ENCODE results near the gene DUSP2. TPM values are rescaled to one million over a fixed set of nuclear protein-coding genes. Genes with fewer than 3 reads are reported as not detected.

Gene DUSP2
- total RNA-seq, 1 experiment from 2014 or later = 4.9 TPM

DNA sequence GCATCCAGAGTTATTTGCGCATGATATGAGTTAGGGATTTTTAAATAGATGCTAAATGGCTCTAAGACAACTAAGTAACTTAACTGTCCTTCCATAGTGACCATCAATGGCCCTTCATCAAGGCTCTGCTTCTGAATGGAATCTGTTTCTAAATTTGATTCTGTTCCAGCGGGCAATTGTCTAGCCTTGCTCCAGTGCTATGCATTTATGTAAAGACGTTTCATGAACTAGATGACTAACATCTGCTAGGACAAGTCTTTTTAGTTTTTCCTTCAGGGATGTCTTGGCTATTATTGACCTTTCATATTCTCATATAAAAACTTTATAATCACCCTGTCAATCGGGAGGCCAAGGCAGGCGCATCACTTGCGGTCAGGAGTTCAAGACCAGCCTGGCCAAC is 16.8 kb downstream of the DUSP2 start:
- H3K4me1 ChIP-seq (ENCODE audit: control insufficient read depth, insufficient read depth, low read length) = no peaks in the 10 kb centered on the region
- POLR2A ChIA-PET = no interaction called here
- no peak for TF ChIP-seq POLR2AphosphoS5 (IDR thresholded peaks at IDR 0.05; ENCODE audit: low read depth, low read length)
- TF ChIP-seq, protein P1, sequence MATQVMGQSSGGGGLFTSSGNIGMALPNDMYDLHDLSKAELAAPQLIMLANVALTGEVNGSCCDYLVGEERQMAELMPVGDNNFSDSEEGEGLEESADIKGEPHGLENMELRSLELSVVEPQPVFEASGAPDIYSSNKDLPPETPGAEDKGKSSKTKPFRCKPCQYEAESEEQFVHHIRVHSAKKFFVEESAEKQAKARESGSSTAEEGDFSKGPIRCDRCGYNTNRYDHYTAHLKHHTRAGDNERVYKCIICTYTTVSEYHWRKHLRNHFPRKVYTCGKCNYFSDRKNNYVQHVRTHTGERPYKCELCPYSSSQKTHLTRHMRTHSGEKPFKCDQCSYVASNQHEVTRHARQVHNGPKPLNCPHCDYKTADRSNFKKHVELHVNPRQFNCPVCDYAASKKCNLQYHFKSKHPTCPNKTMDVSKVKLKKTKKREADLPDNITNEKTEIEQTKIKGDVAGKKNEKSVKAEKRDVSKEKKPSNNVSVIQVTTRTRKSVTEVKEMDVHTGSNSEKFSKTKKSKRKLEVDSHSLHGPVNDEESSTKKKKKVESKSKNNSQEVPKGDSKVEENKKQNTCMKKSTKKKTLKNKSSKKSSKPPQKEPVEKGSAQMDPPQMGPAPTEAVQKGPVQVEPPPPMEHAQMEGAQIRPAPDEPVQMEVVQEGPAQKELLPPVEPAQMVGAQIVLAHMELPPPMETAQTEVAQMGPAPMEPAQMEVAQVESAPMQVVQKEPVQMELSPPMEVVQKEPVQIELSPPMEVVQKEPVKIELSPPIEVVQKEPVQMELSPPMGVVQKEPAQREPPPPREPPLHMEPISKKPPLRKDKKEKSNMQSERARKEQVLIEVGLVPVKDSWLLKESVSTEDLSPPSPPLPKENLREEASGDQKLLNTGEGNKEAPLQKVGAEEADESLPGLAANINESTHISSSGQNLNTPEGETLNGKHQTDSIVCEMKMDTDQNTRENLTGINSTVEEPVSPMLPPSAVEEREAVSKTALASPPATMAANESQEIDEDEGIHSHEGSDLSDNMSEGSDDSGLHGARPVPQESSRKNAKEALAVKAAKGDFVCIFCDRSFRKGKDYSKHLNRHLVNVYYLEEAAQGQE (IDR thresholded peaks at IDR 0.05; ENCODE audit: insufficient read depth in 1 of 2, low read depth in 2 of 2, low read length in 1 of 2) = no peak
- no peak for TF ChIP-seq SIN3A (IDR thresholded peaks at IDR 0.05; ENCODE audit: borderline replicate concordance, insufficient read depth, low read depth, low read length)
- no peak for TF ChIP-seq TCF7L2 (IDR thresholded peaks at IDR 0.05; ENCODE audit: low read depth, low read length)
- TF ChIP-seq CTCF (IDR thresholded peaks at IDR 0.05) = no peak
- in situ Hi-C loops (cut with HindIII; ENCODE audit: low pct_unique_long_range_greater_than_20kb, low sequenced_read_pairs) = no loop called here
- no peaks in the 10 kb centered on the region for H3K9me3 ChIP-seq (ENCODE audit: control insufficient read depth, insufficient read depth, low read depth, low read length)
- ATAC-seq (no peak), DNase-seq (ENCODE audit: low read depth, low spot score) (no peak)
- intact Hi-C loops (cut with micrococcal nuclease; ENCODE audit: unreplicated experiment) = no loop called here
- H3K27ac ChIP-seq (ENCODE audit: low read length) = no peak overlapping the region
- no TSS peak for BruUV-seq (replicated peaks)
- H3K4me3 ChIP-seq (ENCODE audit: low read depth in 2 of 2, low read length in 2 of 2) = no peak overlapping the region
- peaks cover 2% of the 10 kb centered on the region; the same call in 1 of the 2 replicates for H3K27me3 ChIP-seq (ENCODE audit: control insufficient read depth, insufficient read depth, low read length)
- CTCF ChIA-PET = no interaction called here
- H3K36me3 ChIP-seq (ENCODE audit: control insufficient read depth, insufficient read depth, low read length) = no peaks in the 10 kb centered on the region

GRCh38 chr2:96124406-96125265 is 20.6 kb downstream of the DUSP2 start:
- intact Hi-C loops (cut with micrococcal nuclease; ENCODE audit: unreplicated experiment) (no loop called here), in situ Hi-C loops (cut with HindIII; ENCODE audit: low pct_unique_long_range_greater_than_20kb, low sequenced_read_pairs) (no loop called here)
- no peaks in the 10 kb centered on the region for H3K4me1 ChIP-seq (ENCODE audit: control insufficient read depth, insufficient read depth, low read length)
- ChIA-PET CTCF (no interaction called here), POLR2A (no interaction called here)
- no peaks in the 10 kb centered on the region for H3K36me3 ChIP-seq (ENCODE audit: control insufficient read depth, insufficient read depth, low read length)
- H3K27me3 ChIP-seq (ENCODE audit: control insufficient read depth, insufficient read depth, low read length) = peaks cover 2% of the 10 kb centered on the region; the same call in 1 of the 2 replicates
- no TSS peak for BruUV-seq (replicated peaks)
- H3K4me3 ChIP-seq (ENCODE audit: low read depth in 2 of 2, low read length in 2 of 2) = no peak overlapping the region
- ATAC-seq (no peak), DNase-seq (ENCODE audit: low read depth, low spot score) (no peak)
- H3K9me3 ChIP-seq (ENCODE audit: control insufficient read depth, insufficient read depth, low read depth, low read length) = no peaks in the 10 kb centered on the region
- TF ChIP-seq TCF7L2 (IDR thresholded peaks at IDR 0.05; ENCODE audit: low read depth, low read length) (no peak), CTCF (IDR thresholded peaks at IDR 0.05) (no peak), SIN3A (IDR thresholded peaks at IDR 0.05; ENCODE audit: borderline replicate concordance, insufficient read depth, low read depth, low read length) (no peak), POLR2AphosphoS5 (IDR thresholded peaks at IDR 0.05; ENCODE audit: low read depth, low read length) (no peak)
- TF ChIP-seq, protein P1 (IDR thresholded peaks at IDR 0.05; ENCODE audit: insufficient read depth in 1 of 2, low read depth in 2 of 2, low read length in 1 of 2) = no peak
- no peak overlapping the region for H3K27ac ChIP-seq (ENCODE audit: low read length)

Measured in Panc1 (cell line).